T-helper 1 cell treated with Interleukin-12 subunit alpha and Interleukin-12 subunit beta and Interleukin-4 antibody, amounts not matched to agents 30 μg/mL and 1 μg/mL, for 36 hours (primary cell): ENCODE data around the gene VDAC1.

Experiments
- H3K27ac Mint-ChIP-seq: one replicate; pipeline ENCODE4 v1.8.0; 2021; ENCODE audit warnings: mild to moderate bottlenecking, mixed read lengths
- H3K27me3 Mint-ChIP-seq: one replicate; pipeline ENCODE4 v1.8.0; 2021; ENCODE audit warnings: low read depth, mixed read lengths
- H3K36me3 Mint-ChIP-seq: one replicate; pipeline ENCODE4 v1.8.0; 2021; ENCODE audit warnings: low read depth, mixed read lengths
- H3K4me1 Mint-ChIP-seq: one replicate; pipeline ENCODE4 v1.8.0; 2021; ENCODE audit warnings: low read depth, mixed read lengths
- H3K4me3 Mint-ChIP-seq: one replicate; pipeline ENCODE4 v1.8.0; 2021; ENCODE audit warnings: mild to moderate bottlenecking, moderate library complexity, mixed read lengths
- H3K9me3 Mint-ChIP-seq: one replicate; pipeline ENCODE4 v1.8.0; 2021; ENCODE audit warnings: mixed read lengths

VDAC1 gene

GRCh38 chr5:134004626-134005416 is at the start of gene VDAC1:
TSS of gene VDAC1 (minus strand) at chr5:134004975. CDS start at chr5:133993012, 11,963 bp downstream.
- Mint-ChIP-seq H3K27ac (peak within 1 kb of the TSS; percentile 93), H3K27me3 (no peaks in the 10 kb centered on the region), H3K4me3 (peak within 1 kb of the TSS; percentile 91), H3K9me3 (no peaks in the 10 kb centered on the region), H3K36me3 (peaks cover 2% of the 10 kb centered on the region), H3K4me1 (peaks cover 25% of the 10 kb centered on the region)

- Mint-ChIP-seq H3K4me1 (peaks cover 17% of the 10 kb centered on the region), H3K27ac (peak overlapping the region; percentile 11), H3K4me3 (no peak overlapping the region), H3K36me3 (no peaks in the 10 kb centered on the region), H3K27me3 (peaks cover 8% of the 10 kb centered on the region), H3K9me3 (no peaks in the 10 kb centered on the region)
Measured at GRCh38 chr5:134053840-134054338, 49.1 kb upstream of the VDAC1 start.

- no peak overlapping the region for H3K4me3 Mint-ChIP-seq
- no peaks in the 10 kb centered on the region for H3K9me3 Mint-ChIP-seq
- no peak overlapping the region for H3K27ac Mint-ChIP-seq
- H3K36me3 Mint-ChIP-seq: no peaks in the 10 kb centered on the region
- H3K27me3 Mint-ChIP-seq: peaks cover 8% of the 10 kb centered on the region
- H3K4me1 Mint-ChIP-seq: peaks cover 17% of the 10 kb centered on the region
Measured at GRCh38 chr5:134053314-134053839, 48.6 kb upstream of the VDAC1 start.

GRCh38 chr5:134051305-134051704 is 46.5 kb upstream of the VDAC1 start:
- peaks cover 8% of the 10 kb centered on the region for H3K27me3 Mint-ChIP-seq
- H3K9me3 Mint-ChIP-seq: no peaks in the 10 kb centered on the region
- no peaks in the 10 kb centered on the region for H3K36me3 Mint-ChIP-seq
- peaks cover 17% of the 10 kb centered on the region for H3K4me1 Mint-ChIP-seq
- no peak overlapping the region for H3K27ac Mint-ChIP-seq
- no peak overlapping the region for H3K4me3 Mint-ChIP-seq

- Mint-ChIP-seq H3K36me3 (no peaks in the 10 kb centered on the region), H3K27ac (no peak overlapping the region)
Measured at GRCh38 chr5:134048864-134049263, 44.1 kb upstream of the VDAC1 start.

GRCh38 chr5:134047687-134048056 is 42.9 kb upstream of the VDAC1 start:
- peaks cover 7% of the 10 kb centered on the region for H3K27me3 Mint-ChIP-seq
- H3K27ac Mint-ChIP-seq: no peak overlapping the region
- no peaks in the 10 kb centered on the region for H3K9me3 Mint-ChIP-seq
- H3K36me3 Mint-ChIP-seq: no peaks in the 10 kb centered on the region
- H3K4me1 Mint-ChIP-seq: peaks cover 4% of the 10 kb centered on the region
- no peak overlapping the region for H3K4me3 Mint-ChIP-seq

More at GRCh38 chr5:134048864-134049263, 44.1 kb upstream of the VDAC1 start:
- Mint-ChIP-seq H3K27me3 (peaks cover 7% of the 10 kb centered on the region), H3K4me1 (peaks cover 6% of the 10 kb centered on the region), H3K9me3 (no peaks in the 10 kb centered on the region), H3K4me3 (no peak overlapping the region)

- Mint-ChIP-seq H3K36me3 (no peaks in the 10 kb centered on the region), H3K27me3 (peaks cover 7% of the 10 kb centered on the region), H3K27ac (no peak overlapping the region), H3K4me3 (no peak overlapping the region), H3K4me1 (peaks cover 2% of the 10 kb centered on the region), H3K9me3 (no peaks in the 10 kb centered on the region)
Measured at GRCh38 chr5:134046801-134047686, 42.3 kb upstream of the VDAC1 start.

- H3K4me3 Mint-ChIP-seq: no peak overlapping the region
Measured at GRCh38 chr5:134046330-134046729, 41.6 kb upstream of the VDAC1 start.

GRCh38 chr5:134043793-134044792 is 39.3 kb upstream of the VDAC1 start:
- Mint-ChIP-seq H3K27me3 (peaks cover 11% of the 10 kb centered on the region), H3K4me3 (no peak overlapping the region), H3K9me3 (no peaks in the 10 kb centered on the region), H3K4me1 (peaks cover 6% of the 10 kb centered on the region), H3K27ac (no peak overlapping the region), H3K36me3 (no peaks in the 10 kb centered on the region)

More at GRCh38 chr5:134046330-134046729, 41.6 kb upstream of the VDAC1 start:
- Mint-ChIP-seq H3K9me3 (no peaks in the 10 kb centered on the region), H3K36me3 (no peaks in the 10 kb centered on the region), H3K4me1 (peaks cover 4% of the 10 kb centered on the region), H3K27ac (no peak overlapping the region), H3K27me3 (peaks cover 7% of the 10 kb centered on the region)

GRCh38 chr5:134041570-134042411 is 37.0 kb upstream of the VDAC1 start:
- Mint-ChIP-seq H3K4me3 (no peak overlapping the region), H3K36me3 (no peaks in the 10 kb centered on the region), H3K4me1 (peaks cover 7% of the 10 kb centered on the region), H3K27ac (no peak overlapping the region), H3K9me3 (no peaks in the 10 kb centered on the region), H3K27me3 (peaks cover 19% of the 10 kb centered on the region)

- peaks cover 5% of the 10 kb centered on the region for H3K4me1 Mint-ChIP-seq
- H3K27ac Mint-ChIP-seq: no peak overlapping the region
- H3K9me3 Mint-ChIP-seq: no peaks in the 10 kb centered on the region
- no peak overlapping the region for H3K4me3 Mint-ChIP-seq
- peaks cover 12% of the 10 kb centered on the region for H3K27me3 Mint-ChIP-seq
- no peaks in the 10 kb centered on the region for H3K36me3 Mint-ChIP-seq
Measured at GRCh38 chr5:134038138-134038537, 33.4 kb upstream of the VDAC1 start.

- H3K27ac Mint-ChIP-seq: no peak overlapping the region
- no peaks in the 10 kb centered on the region for H3K36me3 Mint-ChIP-seq
Measured at GRCh38 chr5:134037160-134037559, 32.4 kb upstream of the VDAC1 start.

GRCh38 chr5:134034326-134034725 is 29.6 kb upstream of the VDAC1 start:
- Mint-ChIP-seq H3K4me1 (peaks cover 1% of the 10 kb centered on the region), H3K27me3 (peaks cover 13% of the 10 kb centered on the region), H3K4me3 (no peak overlapping the region), H3K9me3 (no peaks in the 10 kb centered on the region), H3K36me3 (no peaks in the 10 kb centered on the region), H3K27ac (no peak overlapping the region)

More at GRCh38 chr5:134037160-134037559, 32.4 kb upstream of the VDAC1 start:
- no peaks in the 10 kb centered on the region for H3K9me3 Mint-ChIP-seq
- H3K4me3 Mint-ChIP-seq: no peak overlapping the region
- peaks cover 5% of the 10 kb centered on the region for H3K4me1 Mint-ChIP-seq
- H3K27me3 Mint-ChIP-seq: peaks cover 15% of the 10 kb centered on the region
